H1 (cell line): Measurements from ENCODE around the gene ATOH8. TPM values are rescaled to one million over a fixed set of nuclear protein-coding genes. Genes with fewer than 3 reads are reported as not detected.

Source experiments
- CTCF ChIA-PET: fragments of 300-600 bp; sonication (Branson Sonifier 250); formaldehyde crosslinking; loops from one replicate; lab custom pipeline; 2021; ENCODE audit not compliant: partially characterized antibody; lab: Charles Lee
- POLR2A ChIA-PET: fragments of 300-600 bp; sonication (Branson Sonifier 250); formaldehyde crosslinking; loops from one replicate; lab custom pipeline; 2021; ENCODE audit warnings: inconsistent platforms; ENCODE audit not compliant: partially characterized antibody; lab: Charles Lee
- DNase-seq, 2 experiments: peaks; one replicate each; pipeline versions ENCODE4 v3.0.0 to v3.0.0-alpha.2; 2010 to 2022; ENCODE audit warnings: low spot score in 2 of 2, low read depth in 1 of 2, mixed read lengths in 1 of 2
- FAIRE-seq: peaks from 2 replicates; lab custom pipeline; 2011; peaks lifted over from hg19 to GRCh38; lab: Jason Lieb, UNC
- H2AFZ ChIP-seq: 2 replicates; pipeline ENCODE4 v1.8.1; 2012; ENCODE audit warnings: low read length, inconsistent platforms
- H2AK5ac ChIP-seq: 2 replicates; pipeline ENCODE4 v1.6.1; 2013; ENCODE audit warnings: low read depth, low read length
- H2BK120ac ChIP-seq: replicated peaks from 2 replicates; pipeline ENCODE3; 2013; ENCODE audit warnings: low read depth, low read length, inconsistent platforms
- H2BK12ac ChIP-seq: 2 replicates; pipeline ENCODE4 v1.6.1; 2013; ENCODE audit warnings: low read depth, low read length
- H2BK15ac ChIP-seq: 2 replicates; pipeline ENCODE4 v1.6.1; 2013; ENCODE audit warnings: low read length
- H2BK20ac ChIP-seq: 2 replicates; pipeline ENCODE4 v1.6.1; 2013; ENCODE audit warnings: low read length
- H2BK5ac ChIP-seq: 2 replicates; pipeline ENCODE4 v1.6.1; 2013; ENCODE audit warnings: low read depth, low read length
- H3K14ac ChIP-seq: 2 replicates; pipeline ENCODE4 v1.6.1; 2013; ENCODE audit warnings: inconsistent platforms; ENCODE audit not compliant: insufficient read length
- H3K18ac ChIP-seq: 2 replicates; pipeline ENCODE4 v1.6.1; 2013; ENCODE audit warnings: low read length; ENCODE audit errors: extremely low read depth
- H3K23ac ChIP-seq: 2 replicates; pipeline ENCODE4 v1.6.1; 2013; ENCODE audit warnings: inconsistent platforms; ENCODE audit not compliant: insufficient read length
- H3K23me2 ChIP-seq: 2 replicates; pipeline ENCODE4 v1.6.1; 2013; ENCODE audit warnings: low read depth, low read length
- H3K27ac ChIP-seq: 2 replicates; pipeline ENCODE4 v1.6.1; 2011; ENCODE audit warnings: low read depth, low read length, inconsistent platforms
- H3K27me3 ChIP-seq, 4 experiments: replicated peaks in 1 of 4; 1 replicate in 1 of 4; 2 replicates in 3 of 4; pipeline versions ENCODE4 v1.6.1 to v1.8.1; 2011 to 2013; ENCODE audit warnings: low read length in 3 of 4, mild to moderate bottlenecking in 3 of 4, inconsistent platforms in 2 of 4, mixed read lengths in 2 of 4, moderate library complexity in 1 of 4; ENCODE audit not compliant: control insufficient read depth in 3 of 4, insufficient read depth in 3 of 4; ENCODE audit errors: extremely low read depth in 1 of 4
- H3K36me3 ChIP-seq, 4 experiments: 2 replicates each; pipeline versions ENCODE4 v1.6.1 to v1.8.1; 2011 to 2013; ENCODE audit warnings: mild to moderate bottlenecking in 4 of 4, low read length in 3 of 4, moderate library complexity in 2 of 4, control low read depth in 1 of 4, inconsistent platforms in 1 of 4; ENCODE audit not compliant: insufficient read depth in 4 of 4, control insufficient read depth in 2 of 4
- H3K4ac ChIP-seq: replicated peaks from 2 replicates; pipeline ENCODE3; 2013; ENCODE audit warnings: low read length, low read depth, mixed read lengths, inconsistent platforms; ENCODE audit not compliant: insufficient read length
- H3K4me1 ChIP-seq, 4 experiments: replicated peaks in 1 of 4; 1 replicate in 1 of 4; 2 replicates in 3 of 4; pipeline versions ENCODE4 v1.6.1 to v1.8.1; 2011 to 2013; ENCODE audit warnings: low read length in 3 of 4, inconsistent platforms in 2 of 4, mixed read lengths in 1 of 4; ENCODE audit not compliant: insufficient read depth in 4 of 4, control insufficient read depth in 3 of 4
- H3K4me2 ChIP-seq, 2 experiments: 2 replicates each; pipeline versions ENCODE4 v1.6.1 to v1.8.1; 2011 to 2013; ENCODE audit warnings: low read depth in 2 of 2, low read length in 2 of 2, control low read depth in 1 of 2, inconsistent platforms in 1 of 2, mild to moderate bottlenecking in 1 of 2; ENCODE audit not compliant: insufficient read depth in 1 of 2
- H3K4me3 ChIP-seq, 4 experiments: fragments of 200-600, 300-600 bp in 1 of 4; sonication (generic), shearing (Covaris generic), sonication (Bioruptor Twin) in 1 of 4; 2 replicates each; pipeline versions ENCODE4 v1.5.1 to v1.8.1; 2011 to 2016; ENCODE audit warnings: low read length in 4 of 4, low read depth in 3 of 4, control low read depth in 2 of 4, inconsistent platforms in 2 of 4, mild to moderate bottlenecking in 2 of 4, mixed read lengths in 1 of 4, moderate library complexity in 1 of 4; ENCODE audit not compliant: insufficient read depth in 2 of 4; ENCODE audit errors: extremely low read depth in 1 of 4
- H3K56ac ChIP-seq: replicated peaks from 2 replicates; pipeline ENCODE3; 2013; ENCODE audit warnings: low read depth, mild to moderate bottlenecking, mixed read lengths, low read length, inconsistent platforms; ENCODE audit not compliant: insufficient read length
- H3K79me1 ChIP-seq: 2 replicates; pipeline ENCODE4 v1.6.1; 2013; ENCODE audit warnings: low read depth, low read length, control low read depth
- H3K79me2 ChIP-seq, 2 experiments: 2 replicates each; pipeline versions ENCODE4 v1.6.1 to v1.8.1; 2012 to 2013; ENCODE audit warnings: low read length in 2 of 2, mild to moderate bottlenecking in 2 of 2, inconsistent platforms in 1 of 2; ENCODE audit not compliant: insufficient read depth in 2 of 2, control insufficient read depth in 1 of 2
- H3K9ac ChIP-seq, 4 experiments: replicated peaks in 1 of 4; 1 replicate in 1 of 4; 2 replicates in 3 of 4; pipeline versions ENCODE4 v1.6.1 to v1.8.1; 2011 to 2013; ENCODE audit warnings: low read depth in 3 of 4, low read length in 3 of 4, control low read depth in 2 of 4, mild to moderate bottlenecking in 2 of 4, moderate library complexity in 2 of 4, inconsistent platforms in 1 of 4; ENCODE audit errors: extremely low read depth in 1 of 4
- H3K9me3 ChIP-seq, 2 experiments: 2 replicates each; pipeline versions ENCODE4 v1.6.1 to v1.8.1; 2012 to 2013; ENCODE audit warnings: mild to moderate bottlenecking in 2 of 2, moderate library complexity in 2 of 2, control low read depth in 1 of 2, inconsistent platforms in 1 of 2, low read depth in 1 of 2, low read length in 1 of 2, mixed read lengths in 1 of 2; ENCODE audit not compliant: insufficient read depth in 2 of 2
- H4K20me1 ChIP-seq, 2 experiments: replicated peaks in 1 of 2; 2 replicates each; pipeline versions ENCODE3 to v1.8.1; 2011 to 2013; ENCODE audit warnings: inconsistent platforms in 2 of 2, low read length in 2 of 2, mild to moderate bottlenecking in 1 of 2; ENCODE audit not compliant: insufficient read depth in 2 of 2, control insufficient read depth in 1 of 2
- H4K5ac ChIP-seq: 2 replicates; pipeline ENCODE4 v1.6.1; 2013; ENCODE audit warnings: low read length, low read depth, mixed read lengths, inconsistent platforms; ENCODE audit not compliant: insufficient read length
- H4K8ac ChIP-seq: 2 replicates; pipeline ENCODE4 v1.8.0; 2013; ENCODE audit warnings: mild to moderate bottlenecking, moderate library complexity, low read length, inconsistent platforms; ENCODE audit not compliant: insufficient read depth; ENCODE audit errors: extremely low read depth
- H4K91ac ChIP-seq: replicated peaks from 2 replicates; pipeline ENCODE3; 2013; ENCODE audit warnings: low read length, mixed read lengths, inconsistent platforms; ENCODE audit not compliant: insufficient read length
- CBX5 ChIP-seq: fragments of 300-800, 300-1000 bp; sonication (generic); IDR thresholded peaks from 2 replicates; pipeline ENCODE4 v1.7.1; 2016; ENCODE audit warnings: antibody characterized with exemption, low read length, low read depth
- CEBPB ChIP-seq: IDR thresholded peaks from 2 replicates; pipeline ENCODE4 v1.6.1; 2012; ENCODE audit warnings: low read depth, low read length
- EZH2 ChIP-seq: fragments of 200-600 bp; sonication (generic); IDR thresholded peaks from 2 replicates; pipeline ENCODE4 v1.7.1; 2012; ENCODE audit warnings: low read depth, mild to moderate bottlenecking, moderate library complexity, low read length, inconsistent platforms; ENCODE audit not compliant: severe bottlenecking
- GABPA ChIP-seq: IDR thresholded peaks from 2 replicates; pipeline ENCODE4 v1.6.1; 2011; ENCODE audit warnings: mild to moderate bottlenecking, low read length, moderate library complexity, borderline replicate concordance; ENCODE audit not compliant: insufficient read depth
- POLR2AphosphoS5 ChIP-seq: IDR thresholded peaks from 2 replicates; pipeline ENCODE4 v1.6.1; 2011; ENCODE audit warnings: low read depth, low read length
- WGBS, 2 experiments: shearing (Covaris generic) in 1 of 2; methylation state at CpG; one replicate each; pipeline versions ENCODE4 v1.1.6 to v1.1.7; 2013 to 2015; ENCODE audit warnings: low lambda C conversion rate in 2 of 2, mixed read lengths in 2 of 2, inconsistent platforms in 1 of 2, low coverage in 1 of 2, missing lambda C conversion rate in 1 of 2; ENCODE audit not compliant: insufficient replicate concordance in 2 of 2, insufficient coverage in 1 of 2, insufficient read length in 1 of 2; ENCODE audit errors: extremely low coverage in 1 of 2, missing lambda C conversion rate in 1 of 2; 5-methylcytosine and 5-hydroxymethylcytosine counted together
- polyA plus RNA-seq, 7 experiments: library from polyadenylated mRNA; depleted of rRNA in 3 of 7; stranded (reverse) in 5 of 7; unstranded in 2 of 7; fragments of >200 nt in 5 of 7; fragments of 200-250 nt in 2 of 7; gene quantifications; 1 replicate in 5 of 7; 2 replicates in 1 of 7; 4 replicates in 1 of 7; pipeline versions ENCODE4 v1.2.1 to v1.2.3, GENCODE V29; 2011 to 2013; ENCODE audit warnings: missing spikeins in 2 of 7, mixed read lengths in 2 of 7
- total RNA-seq: library from RNA; stranded (reverse); fragmentation: NEBNext Ultra II Directional; extraction: Animal tissue kit (Norgen Biotek cat#: 25700); gene quantifications from 2 replicates; pipeline ENCODE4 v1.2.1, GENCODE V29; 2021

ATOH8 gene
- total and polyA plus RNA-seq, 2 of the 8 experiments (the other 6 are each of a cell fraction or from before 2014, with no cell fraction given): 0.50 to 0.53 TPM

DNA sequence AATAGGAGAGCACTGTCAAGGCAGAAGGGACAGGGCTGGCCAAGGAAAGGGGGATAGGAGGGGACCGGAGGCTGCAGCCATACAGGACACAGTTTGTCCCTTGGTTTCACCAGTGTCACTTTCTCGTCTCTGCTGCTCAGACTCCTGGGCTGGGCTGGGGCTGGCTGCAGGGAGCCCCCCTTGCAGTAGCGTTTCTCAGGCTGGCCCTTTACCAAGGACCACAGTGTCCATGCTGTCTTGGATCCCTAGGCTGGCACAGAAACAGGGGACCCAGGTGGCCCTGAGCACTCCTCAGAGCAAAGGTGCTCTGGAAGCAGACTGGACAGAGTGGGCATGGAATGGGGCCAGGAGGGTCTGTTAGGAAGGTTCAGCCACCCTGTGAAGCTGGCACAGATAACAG lies 34.8 kb downstream of the ATOH8 start:
- Histone ChIP-seq H2AK5ac (no peak overlapping the region), H3K4ac (no peak overlapping the region), H2AFZ (no peak overlapping the region), H4K20me1 (no peaks in the 10 kb centered on the region), H2BK15ac (no peak overlapping the region), H3K18ac (no peak overlapping the region), H3K36me3 (no peaks in the 10 kb centered on the region), H4K91ac (no peak overlapping the region), H2BK120ac (no peak overlapping the region), H3K23me2 (no peaks in the 10 kb centered on the region), H3K9ac (no peak overlapping the region), H3K4me1 (peaks cover 0 to 5% (median 2%) of the 10 kb centered on the region in 4 experiments; a peak in 4 of 7 replicates), H2BK12ac (no peak overlapping the region), H3K27me3 (no peaks in the 10 kb centered on the region), H3K79me2 (no peaks in the 10 kb centered on the region), H4K5ac (no peak overlapping the region), H3K4me2 (no peak overlapping the region), H3K27ac (no peak overlapping the region), H2BK5ac (no peak overlapping the region), H3K56ac (no peak overlapping the region), H3K14ac (no peak overlapping the region), H3K79me1 (no peaks in the 10 kb centered on the region), H4K8ac (no peak overlapping the region), H2BK20ac (no peak overlapping the region), H3K4me3 (no peak overlapping the region), H3K23ac (no peak overlapping the region), H3K9me3 (no peaks in the 10 kb centered on the region)
- WGBS, 2 experiments: 77% methylated on average over 3 of the region's 3 CpGs; no CpG with 5 or more reads in 1 of the 2 experiments
- ChIA-PET POLR2A (no interaction called here), CTCF (interaction anchor here (0.9 to 38.6 kb wide), 5 partner anchors 15 to 60 kb away, joined by 3 to 986 read pairs (median 13); partner anchors contain the start of gene ATOH8)
- DNase-seq (no peak), FAIRE-seq (no peak)
- no peak for TF ChIP-seq EZH2
- TF ChIP-seq CEBPB: no peak
- no peak for TF ChIP-seq GABPA
- no peak for TF ChIP-seq POLR2AphosphoS5
- no peak for TF ChIP-seq CBX5
